ENCODE results near the gene GAL3ST1. TPM values are rescaled to one million over a fixed set of nuclear protein-coding genes. Genes with fewer than 3 reads are reported as not detected.

GAL3ST1 gene
- total RNA-seq, 1 experiment from 2014 or later: 2.1 TPM

DNA sequence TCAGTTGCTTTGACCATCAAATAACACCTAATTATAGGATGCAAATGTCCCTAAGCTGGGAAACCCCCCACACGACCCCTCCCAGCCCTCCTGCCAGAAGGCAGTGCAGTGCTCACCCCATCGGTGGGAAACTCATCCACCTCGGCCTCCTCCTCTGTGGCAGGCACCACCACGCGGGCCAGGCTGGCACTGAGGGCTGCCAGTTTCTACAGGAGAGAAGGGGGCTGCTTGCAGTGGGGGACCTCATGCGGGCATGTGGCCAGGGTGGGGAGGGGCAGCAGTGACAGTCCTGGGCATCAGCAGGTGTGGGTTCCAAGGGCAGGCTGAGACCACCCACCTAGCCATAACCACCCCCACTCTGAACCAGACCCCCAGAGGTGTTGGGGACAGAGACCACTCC lies 6.4 kb upstream of the GAL3ST1 start:
- H3K27me3 ChIP-seq (ENCODE audit: insufficient read depth, low read length): no peaks in the 10 kb centered on the region
- no peaks in the 10 kb centered on the region for H3K9me3 ChIP-seq (ENCODE audit: control insufficient read depth in 1 of 2, insufficient read depth in 1 of 2, low read depth in 1 of 2, low read length in 2 of 2)
- no peaks in the 10 kb centered on the region for H4K20me1 ChIP-seq (ENCODE audit: insufficient read depth)
- no peak overlapping the region for H3K9ac ChIP-seq (ENCODE audit: low read length)
- H3K79me2 ChIP-seq (ENCODE audit: insufficient read depth, low read length): peaks cover 30% of the 10 kb centered on the region; the same call in 1 of the 2 replicates
- H2AFZ ChIP-seq (ENCODE audit: low read depth, low read length, poor library complexity, severe bottlenecking): no peak overlapping the region
- H3K27ac ChIP-seq (ENCODE audit: low read depth, low read length): no peak overlapping the region
- intact Hi-C loops (cut with micrococcal nuclease): no loop called here
- no peak overlapping the region for H3K4me2 ChIP-seq (ENCODE audit: low read length)
- ChIA-PET POLR2A (no interaction called here), RAD21 (ENCODE audit: low non-redundant PET in 1 of 2, low total read pairs in 2 of 2, uncharacterized antibody in 2 of 2, unreplicated experiment in 2 of 2) (no interaction called here), CTCF (no interaction called here)
- no peak overlapping the region for H3K4me3 ChIP-seq (replicated peaks in 1 of 2; ENCODE audit: low read depth in 1 of 2, low read length in 2 of 2)
- H3K4me1 ChIP-seq (ENCODE audit: control insufficient read depth in 1 of 2, insufficient read depth in 2 of 2, low read length in 2 of 2): no peaks in the 10 kb centered on the region
- H3K36me3 ChIP-seq (ENCODE audit: control insufficient read depth in 1 of 2, insufficient read depth in 2 of 2, low read length in 2 of 2): peaks cover 53 to 88% of the 10 kb centered on the region in 2 experiments
- no TSS peak for BruUV-seq (replicated peaks)
- TF ChIP-seq SP1 (IDR thresholded peaks at IDR 0.05; ENCODE audit: low read depth) (no peak), JUND (IDR thresholded peaks at IDR 0.05) (no peak), EZH2phosphoT487 (IDR thresholded peaks at IDR 0.05; ENCODE audit: borderline replicate concordance) (no peak), SIN3A (IDR thresholded peaks at IDR 0.05; ENCODE audit: low read depth) (no peak), CEBPB (IDR thresholded peaks at IDR 0.05; ENCODE audit: low read depth) (no peak), POLR2A (IDR thresholded peaks at IDR 0.05; ENCODE audit: borderline replicate concordance, extremely low read depth, insufficient read depth, insufficient read length) (no peak), ZFX (IDR thresholded peaks at IDR 0.05) (no peak), TCF7L2 (IDR thresholded peaks at IDR 0.05; ENCODE audit: borderline replicate concordance, extremely low read depth, insufficient read depth, insufficient read length) (no peak), POLR2AphosphoS5 (IDR thresholded peaks at IDR 0.05; ENCODE audit: low read depth, low read length) (no peak), ELF1 (IDR thresholded peaks at IDR 0.05; ENCODE audit: borderline replicate concordance, low read depth) (no peak)
- TF ChIP-seq, protein P1, sequence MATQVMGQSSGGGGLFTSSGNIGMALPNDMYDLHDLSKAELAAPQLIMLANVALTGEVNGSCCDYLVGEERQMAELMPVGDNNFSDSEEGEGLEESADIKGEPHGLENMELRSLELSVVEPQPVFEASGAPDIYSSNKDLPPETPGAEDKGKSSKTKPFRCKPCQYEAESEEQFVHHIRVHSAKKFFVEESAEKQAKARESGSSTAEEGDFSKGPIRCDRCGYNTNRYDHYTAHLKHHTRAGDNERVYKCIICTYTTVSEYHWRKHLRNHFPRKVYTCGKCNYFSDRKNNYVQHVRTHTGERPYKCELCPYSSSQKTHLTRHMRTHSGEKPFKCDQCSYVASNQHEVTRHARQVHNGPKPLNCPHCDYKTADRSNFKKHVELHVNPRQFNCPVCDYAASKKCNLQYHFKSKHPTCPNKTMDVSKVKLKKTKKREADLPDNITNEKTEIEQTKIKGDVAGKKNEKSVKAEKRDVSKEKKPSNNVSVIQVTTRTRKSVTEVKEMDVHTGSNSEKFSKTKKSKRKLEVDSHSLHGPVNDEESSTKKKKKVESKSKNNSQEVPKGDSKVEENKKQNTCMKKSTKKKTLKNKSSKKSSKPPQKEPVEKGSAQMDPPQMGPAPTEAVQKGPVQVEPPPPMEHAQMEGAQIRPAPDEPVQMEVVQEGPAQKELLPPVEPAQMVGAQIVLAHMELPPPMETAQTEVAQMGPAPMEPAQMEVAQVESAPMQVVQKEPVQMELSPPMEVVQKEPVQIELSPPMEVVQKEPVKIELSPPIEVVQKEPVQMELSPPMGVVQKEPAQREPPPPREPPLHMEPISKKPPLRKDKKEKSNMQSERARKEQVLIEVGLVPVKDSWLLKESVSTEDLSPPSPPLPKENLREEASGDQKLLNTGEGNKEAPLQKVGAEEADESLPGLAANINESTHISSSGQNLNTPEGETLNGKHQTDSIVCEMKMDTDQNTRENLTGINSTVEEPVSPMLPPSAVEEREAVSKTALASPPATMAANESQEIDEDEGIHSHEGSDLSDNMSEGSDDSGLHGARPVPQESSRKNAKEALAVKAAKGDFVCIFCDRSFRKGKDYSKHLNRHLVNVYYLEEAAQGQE (IDR thresholded peaks at IDR 0.05; ENCODE audit: low read depth): no peak
- TF ChIP-seq, protein P2, sequence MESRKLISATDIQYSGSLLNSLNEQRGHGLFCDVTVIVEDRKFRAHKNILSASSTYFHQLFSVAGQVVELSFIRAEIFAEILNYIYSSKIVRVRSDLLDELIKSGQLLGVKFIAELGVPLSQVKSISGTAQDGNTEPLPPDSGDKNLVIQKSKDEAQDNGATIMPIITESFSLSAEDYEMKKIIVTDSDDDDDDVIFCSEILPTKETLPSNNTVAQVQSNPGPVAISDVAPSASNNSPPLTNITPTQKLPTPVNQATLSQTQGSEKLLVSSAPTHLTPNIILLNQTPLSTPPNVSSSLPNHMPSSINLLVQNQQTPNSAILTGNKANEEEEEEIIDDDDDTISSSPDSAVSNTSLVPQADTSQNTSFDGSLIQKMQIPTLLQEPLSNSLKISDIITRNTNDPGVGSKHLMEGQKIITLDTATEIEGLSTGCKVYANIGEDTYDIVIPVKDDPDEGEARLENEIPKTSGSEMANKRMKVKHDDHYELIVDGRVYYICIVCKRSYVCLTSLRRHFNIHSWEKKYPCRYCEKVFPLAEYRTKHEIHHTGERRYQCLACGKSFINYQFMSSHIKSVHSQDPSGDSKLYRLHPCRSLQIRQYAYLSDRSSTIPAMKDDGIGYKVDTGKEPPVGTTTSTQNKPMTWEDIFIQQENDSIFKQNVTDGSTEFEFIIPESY (IDR thresholded peaks at IDR 0.05; ENCODE audit: extremely low read depth, insufficient replicate concordance, low read length): no peak
- no peaks in the 10 kb centered on the region for H3K9me2 ChIP-seq (ENCODE audit: insufficient read depth)
- no peak for DNase-seq (ENCODE audit: low read depth, low spot score)
- no peak for ATAC-seq
